ENCODE results near the gene LCN12. TPM values are rescaled to one million over a fixed set of nuclear protein-coding genes. Genes with fewer than 3 reads are reported as not detected.

Gene LCN12
- total RNA-seq, 1 donor from 2014 or later, result 16.2 TPM

- no peak overlapping the region for H3K27ac Mint-ChIP-seq
- H3K9me3 Mint-ChIP-seq (ENCODE audit: low read depth), result no peaks in the 10 kb centered on the region
- no peaks in the 10 kb centered on the region for H3K4me1 Mint-ChIP-seq (ENCODE audit: low read depth)
- no peaks in the 10 kb centered on the region for H3K36me3 Mint-ChIP-seq (ENCODE audit: insufficient read depth)
- no peak for TF ChIP-seq CTCF (IDR thresholded peaks at IDR 0.05; ENCODE audit: unreplicated experiment)
- H3K4me3 Mint-ChIP-seq (ENCODE audit: low read depth), result no peak overlapping the region
- peaks cover 13% of the 10 kb centered on the region for H3K27me3 Mint-ChIP-seq
- DNase-seq (ENCODE audit: low spot score, unreplicated experiment), result no peak
Observed at GRCh38 chr9:136983656-136984314, 31.7 kb downstream of the LCN12 start.

GRCh38 chr9:136984464-136985026 is 32.5 kb downstream of the LCN12 start:
- no peak for DNase-seq (ENCODE audit: low spot score, unreplicated experiment)
- H3K9me3 Mint-ChIP-seq (ENCODE audit: low read depth), result no peaks in the 10 kb centered on the region
- no peak for TF ChIP-seq CTCF (IDR thresholded peaks at IDR 0.05; ENCODE audit: unreplicated experiment)
- no peaks in the 10 kb centered on the region for H3K36me3 Mint-ChIP-seq (ENCODE audit: insufficient read depth)
- peaks cover 6% of the 10 kb centered on the region for H3K4me1 Mint-ChIP-seq (ENCODE audit: low read depth)
- H3K4me3 Mint-ChIP-seq (ENCODE audit: low read depth), result no peak overlapping the region
- H3K27ac Mint-ChIP-seq, result no peak overlapping the region
- H3K27me3 Mint-ChIP-seq, result peaks cover 13% of the 10 kb centered on the region

- Mint-ChIP-seq H3K4me1 (ENCODE audit: low read depth) (peaks cover 9% of the 10 kb centered on the region), H3K36me3 (ENCODE audit: insufficient read depth) (no peaks in the 10 kb centered on the region), H3K27ac (no peak overlapping the region), H3K9me3 (ENCODE audit: low read depth) (no peaks in the 10 kb centered on the region), H3K27me3 (peaks cover 13% of the 10 kb centered on the region), H3K4me3 (ENCODE audit: low read depth) (no peak overlapping the region)
- DNase-seq (ENCODE audit: low spot score, unreplicated experiment), result no peak
- no peak for TF ChIP-seq CTCF (IDR thresholded peaks at IDR 0.05; ENCODE audit: unreplicated experiment)
Observed at GRCh38 chr9:136985027-136985602, 33.0 kb downstream of the LCN12 start.

GRCh38 chr9:136985853-136986252 is 33.8 kb downstream of the LCN12 start:
- Mint-ChIP-seq H3K4me3 (ENCODE audit: low read depth) (no peak overlapping the region), H3K27ac (no peak overlapping the region), H3K4me1 (ENCODE audit: low read depth) (peaks cover 9% of the 10 kb centered on the region), H3K9me3 (ENCODE audit: low read depth) (no peaks in the 10 kb centered on the region), H3K27me3 (peaks cover 8% of the 10 kb centered on the region), H3K36me3 (ENCODE audit: insufficient read depth) (no peaks in the 10 kb centered on the region)
- TF ChIP-seq CTCF (IDR thresholded peaks at IDR 0.05; ENCODE audit: unreplicated experiment), result no peak
- DNase-seq (ENCODE audit: low spot score, unreplicated experiment), result no peak

GRCh38 chr9:136988872-136989271 is 36.8 kb downstream of the LCN12 start:
- Mint-ChIP-seq H3K36me3 (ENCODE audit: insufficient read depth) (no peaks in the 10 kb centered on the region), H3K9me3 (ENCODE audit: low read depth) (no peaks in the 10 kb centered on the region), H3K27ac (peak overlapping the region; percentile 86), H3K4me1 (ENCODE audit: low read depth) (peaks cover 9% of the 10 kb centered on the region), H3K27me3 (peaks cover 5% of the 10 kb centered on the region), H3K4me3 (ENCODE audit: low read depth) (no peak overlapping the region)
- TF ChIP-seq CTCF (IDR thresholded peaks at IDR 0.05; ENCODE audit: unreplicated experiment), result no peak
- no peak for DNase-seq (ENCODE audit: low spot score, unreplicated experiment)

Measured in progenitor cell of endocrine pancreas (in vitro differentiated cells).